Measurements from ENCODE around the gene FLNA.
A peak's percentile ranks its signal among the peaks of the same experiment; 100 is the strongest.

FLNA gene

GRCh38 chrX:154372612-154373022 is 1.8 kb downstream of the FLNA start:
- no peak for DNase-seq

DNA sequence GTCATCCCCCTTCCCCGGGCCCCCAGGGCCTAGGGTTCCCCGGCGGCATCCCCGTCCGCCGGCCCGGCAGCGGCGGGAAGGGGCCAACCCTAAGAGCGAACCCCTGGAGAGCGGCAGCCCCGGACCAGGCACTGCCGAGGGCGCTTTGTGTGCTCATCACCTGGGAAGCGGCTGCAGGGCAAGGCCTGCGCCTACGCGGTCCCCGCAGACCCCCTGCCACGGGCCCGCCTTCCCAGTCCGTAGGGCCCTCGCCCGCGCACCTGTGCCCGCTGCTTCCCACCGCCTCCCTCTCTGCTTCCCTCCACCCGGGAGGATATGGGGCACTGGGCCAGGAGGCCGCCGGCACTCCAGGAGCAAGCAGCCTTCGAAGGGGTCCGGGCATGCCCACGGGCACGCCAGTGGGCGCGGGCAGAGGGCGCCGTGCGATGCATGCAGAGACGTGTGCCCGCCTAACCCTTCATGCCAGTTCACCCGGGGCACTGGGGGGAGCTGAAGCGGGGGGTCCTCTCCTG is 2.6 kb downstream of the FLNA start:
- no peak for DNase-seq

DNA sequence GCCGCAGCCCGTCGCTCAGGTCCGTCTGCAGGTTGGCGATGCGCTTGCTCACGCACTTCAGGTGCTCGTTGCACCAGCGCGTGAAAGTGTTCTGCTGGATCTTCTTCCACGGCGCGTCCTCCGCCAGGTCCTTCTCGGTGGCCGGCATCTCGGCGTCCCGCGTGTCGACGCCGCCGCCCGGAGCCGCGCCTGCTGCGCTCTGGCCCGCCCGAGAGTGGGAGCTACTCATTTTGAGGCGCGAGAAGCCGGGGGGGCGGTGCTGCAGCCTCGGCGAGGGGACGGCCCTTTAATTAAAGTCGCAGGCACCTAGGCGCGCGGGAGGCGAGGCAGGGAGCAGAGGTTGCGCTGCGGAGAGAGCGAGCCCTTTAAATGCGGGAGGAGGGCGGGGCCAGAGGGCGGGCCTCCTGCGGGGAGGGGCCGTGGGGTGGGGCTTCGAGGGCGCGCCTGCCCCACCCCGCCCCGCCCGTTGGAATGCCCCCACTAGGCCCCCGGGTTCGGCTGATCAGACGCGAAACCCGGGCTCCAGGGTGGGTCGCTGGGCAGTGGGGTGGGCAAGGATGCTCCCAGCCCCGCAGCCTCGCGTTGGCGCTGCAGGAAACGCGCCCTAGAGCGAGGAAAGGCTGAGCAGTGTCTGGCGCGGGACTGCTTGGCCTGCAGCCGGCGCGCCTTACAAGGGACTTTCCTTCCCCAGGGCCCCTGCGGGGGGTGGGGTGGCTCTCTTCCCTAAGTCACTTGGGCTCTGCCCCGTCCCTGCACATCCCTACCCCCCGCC is 3.2 kb downstream of the FLNA start:
- DNase-seq = peak; percentile 89

GRCh38 chrX:154370300-154371016 is 4.0 kb downstream of the FLNA start:
- DNase-seq = no peak

- peak; percentile 74 for DNase-seq
Observed at GRCh38 chrX:154369449-154370299, 4.8 kb downstream of the FLNA start.

DNA sequence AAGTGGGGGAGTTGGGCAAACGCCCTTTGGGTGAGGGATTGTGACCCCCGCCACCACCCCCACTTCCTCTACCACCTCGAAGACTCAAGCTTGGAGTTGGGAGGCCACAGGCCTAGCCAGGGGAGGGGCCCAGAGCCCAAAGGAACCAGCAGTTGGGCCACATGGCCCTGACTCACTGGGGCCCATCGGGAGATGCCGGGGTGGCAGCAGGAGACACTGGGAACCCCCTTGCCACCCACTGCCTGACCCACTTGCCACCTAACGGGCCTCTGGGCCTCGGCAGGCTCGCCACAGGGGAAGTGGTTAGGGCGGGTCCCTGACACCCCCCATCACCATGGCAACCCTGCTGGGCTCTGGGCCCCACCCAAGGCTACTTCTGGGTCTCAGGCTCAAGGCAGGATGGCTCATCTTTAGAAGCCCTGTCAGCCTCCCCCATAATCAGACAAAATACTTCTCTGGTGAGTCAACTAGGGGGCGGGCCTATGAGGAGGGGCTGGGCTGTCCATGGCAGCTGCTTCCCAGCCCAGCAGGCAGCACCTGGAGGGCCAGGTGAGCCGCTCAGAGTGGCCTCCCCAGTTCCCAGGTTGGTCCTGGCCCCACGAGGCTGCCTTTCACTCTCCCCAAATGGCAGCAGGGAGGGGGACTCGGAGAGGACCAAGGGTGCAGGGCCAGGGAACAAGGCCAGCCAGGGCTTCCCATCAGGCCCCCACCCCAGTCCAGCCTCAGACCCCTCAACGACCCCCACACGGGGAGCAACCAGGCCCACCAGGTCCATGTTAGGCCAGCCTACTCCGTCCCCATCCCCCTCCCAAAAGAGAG is 5.6 kb downstream of the FLNA start:
- DNase-seq = peak; percentile 86

DNA sequence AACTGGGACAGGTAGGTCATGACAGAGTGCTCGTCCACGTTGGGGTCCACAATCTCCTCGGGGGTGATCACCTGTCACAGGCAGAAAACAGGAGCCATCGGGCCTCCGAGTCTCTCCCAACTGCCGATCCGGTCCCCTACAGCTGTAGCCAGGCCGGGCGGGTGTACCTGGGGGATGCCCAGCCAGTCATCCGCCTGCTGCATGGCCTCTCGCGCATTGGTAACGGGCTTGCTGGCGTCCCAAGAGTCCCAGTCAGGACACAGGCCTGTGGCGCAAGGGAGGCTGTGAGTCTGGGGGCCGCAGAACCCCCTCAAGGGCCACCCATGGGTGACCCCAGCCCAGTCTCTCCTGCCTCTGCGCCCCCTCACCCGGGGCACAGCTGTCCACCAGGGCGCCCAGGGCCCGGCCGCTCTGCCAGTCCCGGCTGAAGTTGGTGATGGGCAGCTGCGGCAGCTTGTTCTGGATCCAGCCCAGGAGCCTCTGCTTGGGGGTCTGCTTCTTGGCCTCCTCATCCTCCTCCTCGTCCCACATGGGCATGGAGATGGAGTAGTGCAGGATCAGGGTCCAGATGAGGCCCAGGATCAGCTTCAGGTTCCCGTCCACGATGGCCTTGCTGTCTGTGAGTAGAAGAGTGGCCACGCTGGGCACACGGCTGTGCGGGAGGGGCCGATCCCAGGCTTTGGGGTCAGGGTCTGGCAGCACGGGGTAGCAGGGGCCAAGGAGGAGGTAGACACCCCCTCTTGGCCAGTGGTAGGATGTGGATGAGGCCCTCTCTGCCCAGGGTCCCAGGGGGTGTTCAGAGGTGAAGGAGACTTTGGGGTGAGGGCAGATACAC is 6.7 kb downstream of the FLNA start:
- DNase-seq = no peak

DNA sequence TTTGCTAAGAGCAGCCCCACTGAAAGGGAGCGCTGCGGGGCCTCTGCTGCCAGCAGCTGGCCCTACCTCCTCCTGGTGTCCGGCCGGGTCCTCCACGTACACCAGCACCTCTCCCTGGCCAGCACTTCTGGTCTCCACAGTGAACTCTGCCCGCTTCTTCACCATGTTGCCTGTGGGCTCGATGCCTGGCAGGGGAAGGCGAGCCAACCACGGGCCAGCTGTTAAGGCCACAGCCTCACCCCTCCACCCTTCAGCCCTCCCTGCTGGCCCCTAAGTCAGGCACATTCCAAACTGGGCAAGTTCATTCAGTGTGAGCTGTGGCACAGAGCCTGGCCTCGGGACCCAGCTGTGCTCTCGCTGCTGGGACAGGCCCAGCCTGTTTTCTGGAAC is 7.8 kb downstream of the FLNA start:
- DNase-seq = no peak

GRCh38 chrX:154365997-154366665 is 8.3 kb downstream of the FLNA start:
- no peak for DNase-seq

DNA sequence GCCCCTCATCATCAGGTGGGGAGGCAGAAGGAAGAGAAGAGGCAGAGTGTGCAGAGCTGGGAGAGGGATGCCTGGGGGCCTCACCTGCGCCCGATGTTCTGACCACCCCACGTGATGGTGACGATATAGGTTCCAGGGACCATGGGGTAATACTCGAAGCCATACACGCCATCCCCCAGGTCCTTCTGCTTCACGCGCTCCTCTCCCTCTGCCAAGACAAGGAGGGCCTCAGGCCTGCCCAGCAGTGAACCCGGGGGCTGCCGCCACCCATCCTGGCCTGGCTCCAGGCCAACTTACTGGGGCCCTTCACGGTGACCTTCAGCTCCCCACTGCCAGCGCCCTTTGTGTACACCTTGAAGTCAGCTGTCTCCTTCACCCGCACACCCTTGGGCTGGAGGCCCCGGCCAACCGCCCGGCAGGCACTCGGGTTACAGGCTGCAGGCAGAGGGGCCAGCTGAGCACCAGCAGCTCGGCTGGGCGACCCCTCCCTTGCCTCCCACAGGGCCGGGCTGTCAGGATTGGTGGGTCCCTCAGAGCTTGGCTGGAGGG is 9.3 kb downstream of the FLNA start:
- DNase-seq = no peak

DNA sequence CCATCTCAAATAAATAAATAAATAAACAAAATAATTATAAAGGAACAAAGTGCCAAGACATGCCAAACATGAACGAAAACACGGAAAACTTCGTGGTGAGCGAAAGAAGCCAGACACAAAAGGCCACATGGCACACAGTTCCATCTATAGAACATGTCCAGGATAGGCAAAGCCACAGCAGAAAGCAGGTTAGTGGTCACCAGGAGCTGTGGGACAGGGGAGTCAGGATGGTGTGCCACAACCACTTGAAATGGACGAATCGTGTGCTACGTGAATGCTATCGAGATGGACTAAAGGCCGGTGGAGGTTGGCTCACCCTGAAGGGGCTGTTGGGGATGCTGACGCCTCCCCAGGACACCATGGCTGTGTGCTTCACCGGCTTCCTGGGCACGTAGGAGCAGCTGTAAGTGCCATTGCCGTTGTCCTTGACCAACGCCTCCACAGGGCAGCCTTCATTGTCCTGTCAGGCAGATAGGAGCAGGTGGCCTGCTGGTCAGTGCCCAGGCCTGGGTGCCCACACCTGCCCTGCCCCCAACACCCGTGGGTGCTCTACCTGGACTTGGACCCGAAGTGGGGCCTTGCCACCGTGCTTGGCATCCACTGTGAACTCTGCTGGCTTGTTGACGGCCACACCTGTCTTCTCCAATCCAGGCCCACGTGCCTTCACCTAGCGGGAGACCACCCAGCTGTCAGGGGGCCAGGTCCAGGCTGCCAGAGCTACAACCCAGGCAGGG is 10.6 kb downstream of the FLNA start:
- no peak for DNase-seq

DNA sequence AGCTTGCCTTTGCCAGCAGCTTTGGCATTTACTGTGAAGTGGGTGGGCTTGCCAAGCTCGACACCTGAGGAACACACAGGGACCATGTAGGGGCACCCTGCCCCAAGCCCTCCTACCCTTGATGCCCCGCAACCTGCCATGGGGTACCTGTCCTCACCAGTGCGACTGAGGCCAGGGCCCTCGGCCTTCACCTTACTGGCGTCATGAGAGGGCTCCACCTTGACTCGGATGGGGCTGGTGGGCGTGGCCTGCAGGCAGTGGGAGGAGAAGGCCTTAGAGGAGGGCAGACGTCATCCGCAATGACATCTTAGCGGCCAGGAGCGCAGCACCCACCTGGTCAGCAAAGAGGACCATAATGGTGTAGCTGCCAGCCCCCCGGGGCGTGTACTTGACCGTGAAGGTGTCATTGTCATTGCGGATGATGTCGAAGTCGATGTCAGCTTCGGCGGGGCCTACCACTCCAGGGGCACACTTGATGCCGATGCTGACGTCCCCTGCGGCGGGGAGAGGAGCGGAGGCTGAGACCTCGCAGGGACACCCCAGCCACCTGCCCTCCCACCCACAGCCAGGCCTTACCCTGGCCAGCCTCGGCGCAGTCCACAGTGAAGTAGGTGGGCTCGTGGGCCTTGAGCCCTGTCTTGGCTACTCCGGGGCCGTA is 12.2 kb downstream of the FLNA start:
- no peak for DNase-seq

DNA sequence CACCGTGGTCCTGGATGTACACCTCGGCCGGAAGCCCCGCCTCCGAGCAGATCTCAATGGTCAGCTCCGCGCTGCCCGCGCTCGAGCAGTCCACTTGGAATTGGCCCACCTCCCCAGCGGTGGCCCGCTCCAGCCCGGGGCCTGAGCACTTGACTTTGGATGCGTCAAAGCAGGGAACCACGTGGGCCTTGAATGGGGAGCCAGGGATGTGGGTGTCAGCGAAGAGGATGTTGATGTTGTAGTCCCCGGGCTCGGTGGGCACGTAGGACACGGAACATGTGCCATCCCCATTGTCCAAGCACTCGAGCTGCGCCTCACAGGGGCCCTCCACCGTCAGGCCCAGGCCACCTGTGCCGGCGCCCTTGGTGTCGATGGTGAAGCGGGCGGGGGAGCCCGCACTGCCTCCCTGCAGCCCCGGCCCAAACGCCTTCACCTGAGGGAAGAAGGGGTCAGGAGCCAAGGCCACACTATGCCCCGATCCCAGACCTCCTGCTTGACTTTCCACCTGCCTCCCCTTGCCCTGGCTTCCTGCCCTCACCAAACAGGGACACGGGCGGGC is 14.2 kb downstream of the FLNA start:
- DNase-seq = no peak

DNA sequence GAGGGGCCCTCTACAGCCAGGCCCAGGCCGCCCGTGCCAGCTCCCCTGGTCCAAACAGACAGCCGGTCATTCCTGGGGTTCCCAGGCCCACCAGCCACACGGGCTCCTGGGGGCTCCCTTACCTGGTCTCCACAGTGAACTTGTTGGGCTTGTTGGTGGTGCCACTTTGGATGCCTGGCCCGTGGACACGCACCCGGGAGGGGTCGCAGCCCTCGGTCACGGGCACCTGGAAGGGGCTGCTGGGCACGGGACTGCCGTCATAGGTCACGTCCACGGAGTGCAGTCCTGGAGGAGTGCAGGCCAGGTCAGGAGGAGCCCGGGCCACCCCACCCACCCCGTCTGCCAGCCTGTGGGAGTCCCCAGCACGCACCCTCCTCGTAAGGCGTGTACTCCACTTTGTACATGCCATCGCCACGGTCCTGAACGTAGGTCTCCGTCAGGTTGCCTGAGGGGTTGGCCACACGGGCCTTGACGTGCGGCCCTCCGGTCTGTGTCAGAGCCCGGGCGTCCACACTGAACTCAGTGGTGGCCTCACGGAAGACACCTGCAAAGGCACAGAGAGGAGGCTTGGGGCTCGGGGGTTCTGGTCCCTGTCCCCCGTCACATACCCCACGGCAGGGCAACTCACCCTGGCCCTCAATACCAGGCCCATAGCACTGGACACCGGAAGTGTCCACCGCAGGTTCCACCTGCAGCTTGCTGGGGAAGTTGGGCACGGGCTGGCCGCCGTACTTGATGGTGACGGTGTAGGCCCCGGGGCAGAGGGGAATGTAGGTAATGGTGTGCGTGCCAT is 14.9 kb downstream of the FLNA start:
- no peak for DNase-seq

- DNase-seq = no peak
Observed at GRCh38 chrX:154358829-154359228, 15.6 kb downstream of the FLNA start.

DNA sequence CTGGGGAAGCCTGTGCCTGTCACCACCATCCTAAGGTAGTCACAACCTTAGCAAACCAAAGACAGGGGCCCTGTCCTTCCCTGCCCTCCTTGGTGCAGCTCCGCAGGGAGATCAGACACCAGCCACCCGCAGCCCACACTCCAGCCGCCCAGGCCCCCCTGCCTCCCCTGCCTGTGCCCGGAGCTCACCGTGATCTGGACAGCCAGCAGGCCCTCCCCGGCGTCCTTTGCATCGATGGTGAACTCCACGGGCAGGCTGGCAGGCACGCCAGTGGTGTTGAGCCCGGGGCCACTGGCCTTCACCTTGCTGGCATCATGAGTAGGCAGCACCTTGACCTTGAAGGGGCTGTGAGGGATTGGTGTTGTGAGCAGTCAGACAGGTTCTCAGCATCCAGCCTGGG is 16.4 kb downstream of the FLNA start:
- DNase-seq = no peak

GRCh38 chrX:154357205-154357604 is 17.2 kb downstream of the FLNA start:
- no peak for DNase-seq

- no peak for DNase-seq
Observed at GRCh38 chrX:154356596-154356995, 17.8 kb downstream of the FLNA start.
